CD14-positive monocyte (primary cell): ENCODE measurements around the gene DBR1. TPM values are rescaled to one million over a fixed set of nuclear protein-coding genes. Genes with fewer than 3 reads are reported as not detected.

Source experiments
- DNase-seq, 3 donors: peaks; one replicate each; pipeline ENCODE4 v3.0.0-alpha.2; 2011 to 2022
- H2AFZ ChIP-seq: 2 replicates; pipeline ENCODE4 v1.6.0; 2012; ENCODE audit warnings: mild to moderate bottlenecking, low read depth, low read length, inconsistent platforms; ENCODE audit not compliant: insufficient read depth, poor library complexity, severe bottlenecking
- H3K27ac ChIP-seq, 2 donors: 1 replicate in 1 of 2; 2 replicates in 1 of 2; pipeline ENCODE4 v1.5.1; 2012 to 2013; ENCODE audit warnings: low read length in 2 of 2, control low read depth in 1 of 2, inconsistent platforms in 1 of 2, low read depth in 1 of 2, mild to moderate bottlenecking in 1 of 2
- H3K27me3 ChIP-seq, 2 donors: one replicate each; pipeline versions ENCODE4 v1.6.0 to v1.6.1; 2011 to 2013; ENCODE audit warnings: low read length in 2 of 2; ENCODE audit not compliant: control insufficient read depth in 2 of 2, insufficient read depth in 2 of 2
- H3K36me3 ChIP-seq, 2 donors: replicated peaks in 1 of 2; 1 replicate in 1 of 2; 2 replicates in 1 of 2; pipeline versions ENCODE4 v1.5.1 to v1.6.1; 2012 to 2013; ENCODE audit warnings: low read length in 2 of 2, control low read depth in 1 of 2, inconsistent platforms in 1 of 2, mild to moderate bottlenecking in 1 of 2; ENCODE audit not compliant: insufficient read depth in 2 of 2, control insufficient read depth in 1 of 2
- H3K4me1 ChIP-seq, 2 donors: 1 replicate in 1 of 2; 2 replicates in 1 of 2; pipeline versions ENCODE4 v1.5.1 to v1.6.1; 2012 to 2013; ENCODE audit warnings: low read length in 2 of 2, control low read depth in 1 of 2, inconsistent platforms in 1 of 2, mild to moderate bottlenecking in 1 of 2, moderate library complexity in 1 of 2; ENCODE audit not compliant: insufficient read depth in 2 of 2, control insufficient read depth in 1 of 2
- H3K4me2 ChIP-seq: replicated peaks from 2 replicates; pipeline ENCODE3; 2012; ENCODE audit warnings: low read length, moderate library complexity, mild to moderate bottlenecking; ENCODE audit not compliant: poor library complexity, severe bottlenecking; ENCODE audit errors: extremely low read depth
- H3K4me3 ChIP-seq, 3 experiments: fragments of 200-600 bp in 1 of 3; sonication (generic) in 1 of 3; replicated peaks in 1 of 3; 1 replicate in 2 of 3; 2 replicates in 1 of 3; pipeline ENCODE4 v1.5.1; 2011 to 2013; ENCODE audit warnings: low read length in 3 of 3, mild to moderate bottlenecking in 3 of 3, control low read depth in 2 of 3, low read depth in 2 of 3, inconsistent platforms in 1 of 3, moderate library complexity in 1 of 3
- H3K79me2 ChIP-seq: 2 replicates; pipeline ENCODE4 v1.6.0; 2012; ENCODE audit warnings: mild to moderate bottlenecking, control low read depth, inconsistent platforms, low read length, moderate library complexity; ENCODE audit not compliant: insufficient read depth
- H3K9ac ChIP-seq: 2 replicates; pipeline ENCODE4 v1.6.0; 2017; ENCODE audit warnings: low read length, mild to moderate bottlenecking; ENCODE audit not compliant: insufficient read depth, poor library complexity, severe bottlenecking
- H3K9me3 ChIP-seq, 2 donors: replicated peaks in 1 of 2; 1 replicate in 1 of 2; 2 replicates in 1 of 2; pipeline versions ENCODE4 v1.5.1 to v1.6.1; 2012 to 2013; ENCODE audit warnings: low read length in 2 of 2, control low read depth in 1 of 2; ENCODE audit not compliant: control insufficient read depth in 1 of 2, insufficient read depth in 1 of 2
- H4K20me1 ChIP-seq: 2 replicates; pipeline ENCODE4 v1.6.0; 2012; ENCODE audit warnings: mild to moderate bottlenecking, low read length, control low read depth, moderate library complexity; ENCODE audit not compliant: insufficient read depth
- H3K27ac Mint-ChIP-seq, 7 donors: one replicate each; pipeline ENCODE4 v1.8.0; 2020; ENCODE audit warnings: mild to moderate bottlenecking in 7 of 7, mixed read lengths in 7 of 7, moderate library complexity in 6 of 7, inconsistent platforms in 2 of 7
- H3K27me3 Mint-ChIP-seq, 3 donors: one replicate each; pipeline ENCODE4 v1.8.0; 2021 to 2022; ENCODE audit warnings: low read depth in 3 of 3, mild to moderate bottlenecking in 3 of 3, mixed read lengths in 3 of 3, moderate library complexity in 3 of 3, inconsistent platforms in 1 of 3
- H3K36me3 Mint-ChIP-seq, 2 donors: one replicate each; pipeline ENCODE4 v1.8.0; 2020; ENCODE audit warnings: mixed read lengths in 2 of 2, inconsistent platforms in 1 of 2, mild to moderate bottlenecking in 1 of 2
- H3K4me1 Mint-ChIP-seq: one replicate; pipeline ENCODE4 v1.8.0; 2020; ENCODE audit warnings: mild to moderate bottlenecking, mixed read lengths
- H3K4me3 Mint-ChIP-seq, 2 donors: one replicate each; pipeline ENCODE4 v1.8.0; 2020; ENCODE audit warnings: mild to moderate bottlenecking in 2 of 2, mixed read lengths in 2 of 2, moderate library complexity in 1 of 2
- H3K9me3 Mint-ChIP-seq, 7 donors: one replicate each; pipeline ENCODE4 v1.8.0; 2020 to 2022; ENCODE audit warnings: mixed read lengths in 7 of 7, mild to moderate bottlenecking in 6 of 7, moderate library complexity in 6 of 7, inconsistent platforms in 2 of 7
- WGBS: methylation state at CpG from one replicate; pipeline ENCODE4 v1.1.5; 2013; ENCODE audit warnings: missing lambda C conversion rate; ENCODE audit not compliant: insufficient coverage; 5-methylcytosine and 5-hydroxymethylcytosine counted together
- intact Hi-C, 2 donors: fragments of 100-400 bp; cut with micrococcal nuclease; formaldehyde crosslinking; loops; one replicate each; pipeline versions ENCODE4 v1.15.0 to v1.15.1; 2023
- polyA plus RNA-seq, 3 donors: library from polyadenylated mRNA; depleted of rRNA in 1 of 3; unstranded in 2 of 3; stranded (reverse) in 1 of 3; fragments of 300-500 nt in 2 of 3; fragments of >200 nt in 1 of 3; fragmentation: Illumina TruSeq in 2 of 3; gene quantifications; 1 replicate in 2 of 3; 2 replicates in 1 of 3; pipeline ENCODE4 v1.2.3, GENCODE V29; 2012 to 2021
- TF ChIP-seq, protein P1 (sequence below): fragments of 200-600 bp; IDR thresholded peaks from one replicate; pipeline ENCODE4 v1.8.0; 2022; ENCODE audit warnings: antibody characterized with exemption, mild to moderate bottlenecking

The DBR1 gene
- polyA plus RNA-seq, 3 donors = 4.8 to 7.5 (median 5.6) TPM

DNA sequence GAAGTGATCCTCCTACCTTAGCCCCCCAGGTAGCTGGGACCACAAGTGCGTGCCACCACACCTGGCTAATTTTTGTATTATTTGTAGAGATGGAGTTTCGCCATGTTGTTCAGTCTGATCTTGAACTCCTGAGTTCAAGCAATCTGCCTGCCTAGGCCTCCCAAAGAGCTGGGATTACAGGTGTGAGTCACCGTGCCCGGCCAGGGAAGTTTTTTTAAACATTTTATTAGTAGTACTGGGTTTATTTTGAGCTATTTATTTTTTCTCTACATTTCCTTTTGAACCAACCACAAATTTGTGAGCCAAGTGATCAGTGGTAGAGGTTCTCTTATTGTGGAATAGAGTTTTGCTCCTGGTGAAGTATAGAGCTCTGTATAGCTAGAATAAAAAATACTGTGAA lies 46.1 kb upstream of the DBR1 start:
- peaks cover 40% of the 10 kb centered on the region for H3K4me1 Mint-ChIP-seq
- TF ChIP-seq, protein P1, sequence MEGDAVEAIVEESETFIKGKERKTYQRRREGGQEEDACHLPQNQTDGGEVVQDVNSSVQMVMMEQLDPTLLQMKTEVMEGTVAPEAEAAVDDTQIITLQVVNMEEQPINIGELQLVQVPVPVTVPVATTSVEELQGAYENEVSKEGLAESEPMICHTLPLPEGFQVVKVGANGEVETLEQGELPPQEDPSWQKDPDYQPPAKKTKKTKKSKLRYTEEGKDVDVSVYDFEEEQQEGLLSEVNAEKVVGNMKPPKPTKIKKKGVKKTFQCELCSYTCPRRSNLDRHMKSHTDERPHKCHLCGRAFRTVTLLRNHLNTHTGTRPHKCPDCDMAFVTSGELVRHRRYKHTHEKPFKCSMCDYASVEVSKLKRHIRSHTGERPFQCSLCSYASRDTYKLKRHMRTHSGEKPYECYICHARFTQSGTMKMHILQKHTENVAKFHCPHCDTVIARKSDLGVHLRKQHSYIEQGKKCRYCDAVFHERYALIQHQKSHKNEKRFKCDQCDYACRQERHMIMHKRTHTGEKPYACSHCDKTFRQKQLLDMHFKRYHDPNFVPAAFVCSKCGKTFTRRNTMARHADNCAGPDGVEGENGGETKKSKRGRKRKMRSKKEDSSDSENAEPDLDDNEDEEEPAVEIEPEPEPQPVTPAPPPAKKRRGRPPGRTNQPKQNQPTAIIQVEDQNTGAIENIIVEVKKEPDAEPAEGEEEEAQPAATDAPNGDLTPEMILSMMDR = no peak
- DNase-seq = peak in 1 of 3 donors; percentile 35
- Histone ChIP-seq H3K9ac (no peak overlapping the region), H4K20me1 (no peaks in the 10 kb centered on the region), H3K79me2 (peaks cover 55% of the 10 kb centered on the region), H3K27ac (peak overlapping the region in 1 of 2 donors; percentile 14), H3K36me3 (peaks cover 23 to 42% of the 10 kb centered on the region in 2 donors), H3K4me2 (no peak overlapping the region), H3K4me3 (no peak overlapping the region), H3K4me1 (peaks cover 28 to 40% of the 10 kb centered on the region in 2 donors), H2AFZ (no peak overlapping the region), H3K27me3 (no peaks in the 10 kb centered on the region), H3K9me3 (no peaks in the 10 kb centered on the region)
- H3K4me3 Mint-ChIP-seq = no peak overlapping the region
- H3K27ac Mint-ChIP-seq = peak overlapping the region in 5 of 7 donors; percentile 30 to 93 (median 76)
- H3K27me3 Mint-ChIP-seq = no peaks in the 10 kb centered on the region
- 100% methylated on average over 1 of the region's 4 CpGs for WGBS
- H3K9me3 Mint-ChIP-seq = no peaks in the 10 kb centered on the region
- H3K36me3 Mint-ChIP-seq = peaks cover 31 to 36% of the 10 kb centered on the region in 2 donors
- intact Hi-C loops = loop anchor here (5.0 to 10.0 kb wide), 2 partner anchors 33 to 86 kb away; partner anchors contain the start of genes ARMC8 (in 2 of the 2) and A4GNT (in 1 of the 2)

DNA sequence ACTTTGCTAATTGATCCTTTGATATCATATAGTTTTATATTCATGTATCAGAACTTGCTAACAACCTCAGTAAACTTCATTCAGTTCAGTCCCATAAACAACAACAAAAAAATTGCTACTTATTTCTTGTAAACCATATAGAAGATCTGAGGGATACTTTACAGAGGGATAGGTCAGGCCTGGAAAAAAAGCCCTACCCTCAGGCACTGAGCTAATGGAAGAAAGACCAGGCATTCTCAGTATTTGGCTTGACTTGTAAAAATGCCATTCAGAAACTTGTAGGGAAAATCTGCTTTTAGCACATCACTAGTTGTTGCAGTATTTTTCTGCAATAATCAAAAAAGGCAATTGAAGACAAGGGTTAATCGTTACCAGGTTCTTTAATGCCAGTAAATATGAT lies 45.5 kb upstream of the DBR1 start:
- WGBS = no CpG with 5 or more reads among the region's 1 CpG
- intact Hi-C loops = loop anchor here (5.0 to 10.0 kb wide), 2 partner anchors 33 to 85 kb away; partner anchors contain the start of genes ARMC8 (in 2 of the 2) and A4GNT (in 1 of the 2)

More for the DNA sequence above, 45.5 kb upstream of the DBR1 start:
- no peaks in the 10 kb centered on the region for H4K20me1 ChIP-seq
- peaks cover 27 to 31% of the 10 kb centered on the region in 2 donors for H3K36me3 Mint-ChIP-seq
- H3K27ac Mint-ChIP-seq = peak overlapping the region in 3 of 7 donors; percentile 81 to 88 (median 86)
- peaks cover 28 to 40% of the 10 kb centered on the region in 2 donors for H3K4me1 ChIP-seq
- TF ChIP-seq, protein P1 = no peak
- H3K27me3 ChIP-seq = no peaks in the 10 kb centered on the region
- no peak overlapping the region for H3K4me3 ChIP-seq
- peaks cover 40% of the 10 kb centered on the region for H3K4me1 Mint-ChIP-seq
- DNase-seq = no peak
- no peak overlapping the region for H3K4me3 Mint-ChIP-seq
- H3K27me3 Mint-ChIP-seq = no peaks in the 10 kb centered on the region
- H3K27ac ChIP-seq = peak overlapping the region in 1 of 2 donors; percentile 43
- H3K9me3 ChIP-seq = no peaks in the 10 kb centered on the region
- H2AFZ ChIP-seq = no peak overlapping the region
- H3K79me2 ChIP-seq = peaks cover 55% of the 10 kb centered on the region
- H3K9ac ChIP-seq = no peak overlapping the region
- no peaks in the 10 kb centered on the region for H3K9me3 Mint-ChIP-seq
- no peak overlapping the region for H3K4me2 ChIP-seq
- H3K36me3 ChIP-seq = peaks cover 17 to 36% of the 10 kb centered on the region in 2 donors
